K562 (cell line): ENCODE measurements around the gene MOCOS. TPM values are rescaled to one million over a fixed set of nuclear protein-coding genes. Genes with fewer than 3 reads are reported as not detected.
A peak's percentile ranks its signal among the peaks of the same experiment; 100 is the strongest.

Experiments
- ARID2 ChIP-seq: fragments of 450-650 bp; IDR thresholded peaks from 2 replicates; pipeline ENCODE4 v1.6.1; 2017; ENCODE audit warnings: antibody characterized with exemption, mild to moderate bottlenecking
- BRF2 ChIP-seq: IDR thresholded peaks from 3 replicates; pipeline ENCODE4 v1.6.1; 2011; ENCODE audit warnings: borderline replicate concordance, mild to moderate bottlenecking; ENCODE audit not compliant: insufficient read length, insufficient read depth
- E2F5 ChIP-seq: sonication (generic); formaldehyde crosslinking; IDR thresholded peaks from 2 replicates; pipeline ENCODE4 v1.8.0; 2022; ENCODE audit warnings: mild to moderate bottlenecking, missing genetic modification reagents
- E2F6 ChIP-seq, 2 experiments: IDR thresholded peaks; 2 replicates each; pipeline ENCODE4 v1.6.1; 2011; ENCODE audit warnings: borderline replicate concordance in 1 of 2, control low read depth in 1 of 2, low read depth in 1 of 2, low read length in 1 of 2, mild to moderate bottlenecking in 1 of 2, mixed read lengths in 1 of 2, moderate library complexity in 1 of 2; ENCODE audit not compliant: insufficient read depth in 1 of 2, insufficient read length in 1 of 2, poor library complexity in 1 of 2, severe bottlenecking in 1 of 2; ENCODE audit errors: extremely low read depth in 1 of 2
- E4F1 ChIP-seq: fragments of 250-450 bp; sonication (Bioruptor Pico); IDR thresholded peaks from 2 replicates; pipeline ENCODE4 v1.5.0; 2021; ENCODE audit warnings: mild to moderate bottlenecking, borderline replicate concordance
- IRF9 ChIP-seq: fragments of 450-650 bp; IDR thresholded peaks from 2 replicates; pipeline ENCODE4 v1.6.1; 2016; ENCODE audit warnings: missing biosample characterization, missing genetic modification characterization
- NFATC3 ChIP-seq: fragments of 450-650 bp; IDR thresholded peaks from 2 replicates; pipeline ENCODE4 v1.6.1; 2017; ENCODE audit warnings: mild to moderate bottlenecking
- NFYB ChIP-seq: IDR thresholded peaks from 2 replicates; pipeline ENCODE4 v1.6.1; 2011; ENCODE audit warnings: mild to moderate bottlenecking, moderate library complexity; ENCODE audit not compliant: insufficient read length; ENCODE audit errors: extremely low read depth
- PHF21A ChIP-seq: fragments of 450-650 bp; IDR thresholded peaks from 2 replicates; pipeline ENCODE4 v1.6.1; 2017; ENCODE audit warnings: low read depth, borderline replicate concordance
- POLR2AphosphoS5 ChIP-seq: IDR thresholded peaks from 2 replicates; pipeline ENCODE4 v1.6.1; 2011; ENCODE audit warnings: mild to moderate bottlenecking, low read depth, low read length, moderate library complexity; ENCODE audit not compliant: control insufficient read depth, insufficient read depth
- RBM15 ChIP-seq: fragments of 200-400 bp; formaldehyde crosslinking; IDR thresholded peaks from 2 replicates; pipeline ENCODE4 v1.6.1; 2018; ENCODE audit warnings: mild to moderate bottlenecking, low read length, moderate library complexity; ENCODE audit not compliant: insufficient read depth
- SUPT5H ChIP-seq: fragments of 450-650 bp; IDR thresholded peaks from 2 replicates; pipeline ENCODE4 v1.6.1; 2016
- TBL1XR1 ChIP-seq, 2 experiments: IDR thresholded peaks; 2 replicates each; pipeline ENCODE4 v1.6.1; 2012; ENCODE audit warnings: improper control_type of control experiment in 2 of 2, low read length in 2 of 2, mild to moderate bottlenecking in 1 of 2
- TEAD4 ChIP-seq, 2 experiments: sonication (generic) in 1 of 2; formaldehyde crosslinking in 1 of 2; IDR thresholded peaks; 2 replicates each; pipeline versions ENCODE4 v1.6.1 to v1.8.0; 2012 to 2022; ENCODE audit warnings: borderline replicate concordance in 1 of 2, inconsistent platforms in 1 of 2, low read length in 1 of 2, mild to moderate bottlenecking in 1 of 2, missing genetic modification reagents in 1 of 2
- TOE1 ChIP-seq, 2 experiments: fragments of 450-650 bp in 1 of 2; sonication (generic) in 1 of 2; formaldehyde crosslinking in 1 of 2; IDR thresholded peaks; 2 replicates each; pipeline versions ENCODE4 v1.7.1 to v1.8.0; 2016 to 2022; ENCODE audit warnings: borderline replicate concordance in 2 of 2, mild to moderate bottlenecking in 2 of 2, antibody characterized with exemption in 1 of 2, inconsistent platforms in 1 of 2, low read depth in 1 of 2, missing genetic modification reagents in 1 of 2, moderate library complexity in 1 of 2
- ZBTB12 ChIP-seq: fragments of 250-450 bp; sonication (Bioruptor Pico); IDR thresholded peaks from 2 replicates; pipeline ENCODE4 v1.4.0; 2020
- ZNF174 ChIP-seq: fragments of 250-450 bp; sonication (Bioruptor Pico); IDR thresholded peaks from 2 replicates; pipeline ENCODE4 v1.4.0; 2020; ENCODE audit warnings: mild to moderate bottlenecking
- ZNF354B ChIP-seq: fragments of 250-450 bp; sonication (Bioruptor Pico); IDR thresholded peaks from 2 replicates; pipeline ENCODE4 v1.4.0; 2020
- ZNF707 ChIP-seq: fragments of 250-450 bp; sonication (Bioruptor Pico); conservative IDR thresholded peaks from 2 replicates; pipeline ENCODE4 v1.8.0; 2022; ENCODE audit warnings: inconsistent platforms, mild to moderate bottlenecking, moderate library complexity
- ZNF778 ChIP-seq: fragments of 450-650 bp; formaldehyde crosslinking; IDR thresholded peaks from 2 replicates; pipeline ENCODE4 v1.4.0; 2020; ENCODE audit warnings: mild to moderate bottlenecking, moderate library complexity
- polyA plus RNA-seq, 8 experiments: library from polyadenylated mRNA; depleted of rRNA in 4 of 8; stranded (reverse) in 5 of 8; unstranded in 3 of 8; fragments of >200 nt; fragmentation: Nextera tagmentation in 2 of 8; fragmentation: Illumina TruSeq in 1 of 8; extraction: Ambion mirVana in 2 of 8; extraction: Trizol in 1 of 8; gene quantifications; 2 replicates each; pipeline versions ENCODE4 v1.2.1 to v1.2.3, GENCODE V29; 2011 to 2014; ENCODE audit warnings: inconsistent platforms in 1 of 8, missing spikeins in 1 of 8
- total RNA-seq, 7 experiments: library from RNA; depleted of rRNA in 6 of 7; stranded (reverse); fragments of >200 nt in 6 of 7; fragmentation: Illumina TruSeq in 2 of 7; extraction: Trizol in 2 of 7; gene quantifications; 2 replicates each; pipeline versions ENCODE4 v1.2.1 to v1.2.3, GENCODE V29; 2011 to 2021; ENCODE audit warnings: low replicate concordance in 1 of 7

MOCOS gene
- total and polyA plus RNA-seq, 9 of the 15 experiments (the other 6 are each of a cell fraction or from before 2014, with no cell fraction given): 4.5 to 12.4 (median 9.1) TPM

GRCh38 chr18:36200354-36200771 lies 13.1 kb downstream of the MOCOS start (continued):
- TF ChIP-seq BRF2 (no peak), NFYB (no peak), ZNF707 (no peak), SUPT5H (no peak), POLR2AphosphoS5 (peak; percentile 90), TBL1XR1 (IDR thresholded peaks at IDR 0.05; ENCODE audit: low read length in 2 of 2) (peak; percentile 64 to 71; a peak in 3 of 4 replicates), TOE1 (IDR thresholded peaks at IDR 0.05; ENCODE audit: borderline replicate concordance) (no peak), TOE1 (CRISPR knock-in tag; IDR thresholded peaks at IDR 0.05; ENCODE audit: borderline replicate concordance, low read depth) (no peak), RBM15 (no peak), ZNF778 (no peak), ZNF174 (CRISPR knock-in tag) (no peak), E2F6 (IDR thresholded peaks at IDR 0.05; ENCODE audit: borderline replicate concordance in 1 of 2, extremely low read depth in 1 of 2, insufficient read depth in 1 of 2, insufficient read length in 1 of 2, low read depth in 1 of 2, low read length in 1 of 2, poor library complexity in 1 of 2, severe bottlenecking in 1 of 2) (peak in 1 of 2 experiments; percentile 21), PHF21A (no peak), IRF9 (no peak), NFATC3 (no peak), E2F5 (CRISPR knock-in tag) (no peak), ARID2 (no peak), E4F1 (no peak), ZBTB12 (CRISPR knock-in tag) (no peak), ZNF354B (no peak), TEAD4 (IDR thresholded peaks at IDR 0.05; ENCODE audit: low read length) (peak; percentile 93), TEAD4 (CRISPR knock-in tag; IDR thresholded peaks at IDR 0.05; ENCODE audit: borderline replicate concordance) (no peak)
